ELF-1 (cell line): Measurements from ENCODE around the gene UBQLN3.

Experiments
- DNase-seq: peaks from one replicate; pipeline ENCODE4 v3.0.0-alpha.2; 2016; ENCODE audit warnings: low read depth, low spot score

UBQLN3 gene

DNA sequence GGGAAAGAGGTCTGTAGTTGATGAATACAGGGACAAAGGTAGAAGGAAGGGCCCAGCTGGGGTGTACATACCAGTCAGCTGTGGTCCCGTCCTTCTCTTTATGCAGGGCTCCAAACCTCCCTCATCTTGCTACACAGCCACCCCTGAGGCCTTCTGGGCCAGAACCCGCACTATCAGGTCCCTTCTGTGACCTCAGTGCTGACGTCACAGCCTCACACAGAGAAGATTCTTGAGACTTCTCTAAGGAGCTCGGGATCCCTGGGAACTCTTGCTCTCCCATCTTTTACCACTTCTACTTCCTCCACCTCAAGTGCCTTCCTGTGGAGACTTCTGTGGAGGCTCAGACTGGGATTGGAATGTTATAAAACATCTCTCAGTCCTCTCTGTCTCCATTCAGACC lies at the start of gene UBQLN3:
TSS of gene UBQLN3 (minus strand) at position 155 of the 400 bp plus-strand sequence. CDS start 399 bp downstream, outside the sequence.
- no peak for DNase-seq

DNA sequence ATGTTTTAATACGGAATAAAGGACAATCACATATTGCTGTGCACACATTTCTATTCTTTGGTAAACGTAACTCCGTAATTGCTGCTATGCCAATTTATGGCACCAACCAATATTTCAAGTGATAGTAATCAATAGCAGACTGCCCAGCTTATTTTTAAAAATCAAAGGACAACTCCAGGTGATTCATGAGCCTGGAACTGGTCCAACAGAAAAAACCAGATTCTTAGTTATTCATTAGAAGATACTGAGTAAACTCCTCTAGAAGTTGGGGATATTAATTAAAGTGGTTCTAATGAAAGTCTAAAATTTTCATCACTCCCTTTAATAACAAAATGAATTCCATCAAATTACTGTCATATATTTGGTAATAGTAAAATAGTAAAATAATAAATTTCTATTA lies 48.0 kb upstream of the UBQLN3 start:
- DNase-seq: no peak

DNA sequence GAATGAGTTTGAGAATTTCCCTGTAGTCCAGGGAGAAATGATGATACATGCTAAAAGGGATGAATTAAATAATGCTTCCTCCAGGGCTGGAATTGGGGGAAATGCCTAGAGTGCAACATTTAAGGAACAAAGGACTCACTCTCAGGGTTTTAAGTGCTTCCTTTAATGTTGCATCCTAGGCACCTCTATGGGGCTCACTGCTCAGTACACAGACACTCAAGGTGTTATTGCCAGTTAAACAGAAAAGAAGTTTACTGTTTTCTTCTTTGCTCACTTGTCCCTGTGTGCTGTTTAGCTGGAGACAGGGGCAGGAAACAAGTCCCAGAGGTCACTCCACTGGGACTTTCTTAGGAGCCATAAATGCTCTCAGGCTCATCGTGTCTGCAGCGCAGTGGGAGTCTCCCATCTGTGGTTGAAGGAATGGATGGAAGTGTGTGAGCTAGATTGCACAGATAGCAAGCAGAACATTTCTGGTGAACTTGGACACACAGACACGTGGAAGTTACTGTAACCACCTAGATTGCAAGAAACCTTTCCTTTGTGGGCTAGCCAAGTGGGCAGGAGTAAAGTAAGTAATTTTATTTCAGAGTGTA lies 46.9 kb upstream of the UBQLN3 start:
- no peak for DNase-seq

DNA sequence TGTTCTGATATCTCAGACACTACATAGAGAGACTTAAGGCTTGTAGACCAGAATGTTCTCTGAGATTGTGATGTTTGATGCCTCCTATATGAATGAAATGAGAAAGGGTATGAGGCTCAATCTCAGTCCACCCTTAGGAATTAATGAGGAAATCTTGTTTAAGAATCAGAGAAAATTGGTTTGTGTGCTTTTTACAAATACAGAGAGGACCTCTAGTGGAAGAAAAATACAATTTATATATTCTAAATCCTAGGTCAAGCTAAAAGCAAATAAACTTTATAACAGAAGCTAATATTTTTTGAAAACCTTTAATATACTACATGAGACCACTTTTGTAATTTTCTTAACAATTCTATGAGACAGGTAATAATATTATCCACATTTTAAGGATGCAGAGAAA lies 43.6 kb upstream of the UBQLN3 start:
- no peak for DNase-seq

DNA sequence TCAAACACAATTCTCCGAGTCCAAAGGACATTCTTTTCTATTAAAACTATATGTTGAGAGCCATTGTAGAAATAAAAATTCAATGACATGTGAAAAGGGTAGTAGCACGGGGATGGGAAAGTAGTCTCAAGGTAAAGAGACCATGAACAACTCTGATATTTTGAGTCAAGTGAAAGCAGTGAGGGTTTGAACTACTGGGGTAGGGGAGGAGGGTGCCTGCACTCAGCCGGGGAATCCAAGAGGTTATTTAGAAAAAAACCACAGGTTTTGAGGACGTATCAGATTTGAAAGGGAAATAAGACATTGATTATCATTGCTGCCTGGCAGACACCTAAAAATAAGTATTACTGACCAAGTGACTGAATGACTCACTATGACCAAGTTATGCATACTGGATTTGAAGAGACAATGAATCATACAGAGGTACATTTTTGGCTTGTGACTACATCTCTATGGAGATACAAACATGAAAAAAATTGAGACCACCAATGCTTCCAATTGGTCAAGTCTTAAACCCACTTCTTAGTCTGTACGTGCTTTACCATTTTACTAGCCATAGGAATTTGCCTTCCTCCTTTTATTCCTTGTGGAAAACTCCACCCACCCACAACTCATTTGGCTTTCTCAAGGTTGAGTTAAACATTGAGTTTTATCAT lies 40.8 kb upstream of the UBQLN3 start:
- DNase-seq: no peak

DNA sequence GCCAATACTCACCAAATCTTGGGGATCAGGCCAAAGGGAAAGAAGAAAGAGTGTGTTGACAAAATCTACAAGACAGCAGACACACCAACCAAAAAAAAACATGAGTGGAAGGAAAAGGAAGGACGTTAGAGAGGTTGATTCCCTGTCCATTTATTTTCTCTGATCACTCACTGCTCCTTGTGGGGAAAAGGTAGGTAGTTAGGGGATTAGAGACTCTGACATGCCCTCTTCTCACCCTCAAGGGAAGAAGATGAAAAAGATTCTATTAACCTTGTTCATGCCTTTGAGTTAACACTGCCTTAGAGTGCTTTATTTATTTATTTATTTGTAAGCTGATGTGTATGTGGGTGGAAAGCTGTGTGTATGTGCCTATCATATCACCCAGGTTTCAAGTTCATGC lies 38.7 kb upstream of the UBQLN3 start, which contains the start of gene OR52H1:
TSS of gene OR52H1 (minus strand) at position 101 of the 400 bp plus-strand sequence. CDS start 3,035 bp downstream, outside the sequence.
- DNase-seq: no peak

DNA sequence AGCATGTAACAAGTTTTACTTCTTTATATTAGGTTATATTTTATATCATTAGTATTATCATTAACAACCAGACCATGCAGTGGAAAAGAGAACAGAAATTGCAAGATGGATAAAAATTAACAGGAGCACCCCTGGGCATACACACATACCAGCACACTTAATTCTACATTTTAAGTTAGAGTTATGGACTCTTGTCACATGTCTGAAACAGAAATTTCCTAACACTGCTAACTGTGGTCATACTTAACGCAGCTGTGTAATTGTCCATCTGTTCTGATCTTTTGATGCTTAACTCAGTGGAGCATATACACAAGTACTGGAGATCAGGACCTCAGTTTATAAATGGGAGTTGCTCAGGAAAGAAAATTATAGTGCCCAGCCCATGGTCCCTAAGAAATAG lies 38.2 kb upstream of the UBQLN3 start:
- DNase-seq: no peak

DNA sequence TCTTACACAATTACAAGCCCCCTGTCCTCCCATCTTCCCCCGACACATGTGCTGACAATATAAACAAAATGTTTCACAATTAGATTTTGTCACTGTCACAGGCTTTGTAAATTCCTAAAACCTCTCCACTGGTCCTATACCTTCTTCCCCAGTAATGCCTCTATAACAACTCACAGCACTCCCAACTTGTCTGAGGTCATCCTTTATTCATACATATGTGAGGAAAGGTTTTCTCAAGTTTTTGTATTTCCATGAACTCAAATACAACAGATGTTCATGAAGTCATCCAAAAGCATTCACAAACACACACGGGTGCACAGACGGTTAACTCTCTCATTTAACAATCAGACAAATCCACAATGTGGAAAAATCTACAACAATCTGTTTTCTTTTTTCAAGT lies 36.7 kb upstream of the UBQLN3 start:
- no peak for DNase-seq

DNA sequence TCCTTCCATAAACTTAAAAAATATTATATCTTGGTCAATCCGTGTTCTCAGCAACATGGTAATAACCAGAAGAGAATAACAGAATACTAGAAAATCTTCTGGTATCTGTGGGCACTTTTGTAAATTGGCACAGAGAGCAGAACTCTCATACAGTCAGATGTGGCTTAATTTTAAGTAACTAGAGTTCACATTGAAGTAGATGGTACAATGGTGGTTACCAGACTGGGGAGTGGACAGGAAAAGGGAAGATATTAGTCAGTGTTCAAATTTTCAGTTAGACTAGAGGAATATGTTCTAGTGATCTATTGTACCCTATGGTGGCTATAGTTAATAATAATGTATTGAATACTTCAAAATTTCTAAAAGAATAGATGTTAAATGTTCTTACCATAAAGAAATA lies 31.7 kb upstream of the UBQLN3 start:
- no peak for DNase-seq

DNA sequence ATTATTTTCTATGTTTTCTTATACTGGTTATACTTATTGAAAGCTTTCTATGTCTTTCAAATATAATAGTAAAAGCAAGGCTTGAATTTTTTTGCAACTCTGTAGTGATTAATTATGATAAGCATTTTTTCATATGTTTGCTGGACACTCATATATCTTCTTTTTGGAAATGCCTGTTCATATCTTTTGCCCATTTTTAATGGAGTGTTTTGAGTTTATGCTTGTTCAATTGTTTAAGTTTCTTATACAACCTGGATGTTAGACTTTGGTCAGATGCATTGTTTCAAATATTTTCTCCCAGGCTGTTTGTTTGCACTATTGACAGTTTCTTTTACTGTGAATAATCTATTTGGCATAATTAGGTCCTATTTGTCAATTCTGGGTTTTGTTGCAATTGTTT lies 26.7 kb upstream of the UBQLN3 start:
- no peak for DNase-seq

DNA sequence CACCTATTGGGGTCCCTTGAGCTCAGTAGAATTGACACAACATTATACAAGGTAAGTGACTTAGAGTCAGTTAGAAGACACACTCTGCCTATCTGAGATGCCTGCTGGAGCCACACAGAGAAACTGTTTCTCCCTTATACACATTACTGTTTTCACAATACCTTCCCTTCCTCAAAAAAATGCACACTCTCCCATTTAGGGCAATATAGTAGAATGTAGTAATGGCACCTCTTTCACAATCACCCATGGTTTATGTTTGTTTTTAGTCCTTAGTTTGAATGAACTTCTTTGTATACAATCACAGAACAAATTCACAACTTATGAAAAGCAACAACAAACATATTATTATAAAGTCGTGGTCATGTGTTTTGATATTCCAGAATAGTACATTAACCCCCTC lies 24.3 kb upstream of the UBQLN3 start:
- DNase-seq: no peak

DNA sequence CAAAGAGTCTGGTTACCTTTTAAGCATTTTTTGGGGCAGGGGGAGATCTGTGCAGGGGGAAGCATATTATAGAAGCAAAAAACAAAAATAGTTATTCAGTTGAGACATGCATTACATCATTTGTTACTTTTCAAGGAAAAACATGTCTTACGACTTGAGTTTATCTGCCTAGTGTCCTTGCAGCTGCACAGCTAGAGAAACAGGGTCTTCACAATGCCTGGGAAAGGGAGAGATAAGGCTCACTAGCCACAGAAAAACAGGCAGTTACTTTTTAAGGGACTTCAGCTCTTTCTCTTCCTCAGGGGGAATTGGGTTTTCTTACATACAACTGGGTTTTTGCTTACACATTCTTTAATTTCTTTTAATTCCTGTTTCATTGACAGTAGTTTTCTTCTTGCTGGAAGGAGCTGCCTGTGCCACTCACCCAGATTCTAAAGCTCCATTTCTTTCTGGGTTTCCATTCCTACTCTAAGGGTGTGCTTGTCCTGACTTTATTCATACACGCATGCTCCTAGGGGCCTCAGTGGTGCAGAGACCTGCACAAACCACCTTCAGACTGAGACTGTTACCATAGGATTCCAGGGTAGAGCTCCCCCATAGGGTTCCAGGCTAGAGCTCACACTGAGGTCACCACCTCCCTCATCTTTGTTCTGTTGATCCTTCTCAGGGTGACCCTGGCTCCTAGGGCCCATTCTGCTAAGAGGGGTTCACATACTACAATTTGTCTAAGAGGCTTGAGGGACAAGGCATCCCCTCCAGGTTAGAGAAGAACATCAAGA lies 21.5 kb upstream of the UBQLN3 start:
- no peak for DNase-seq

DNA sequence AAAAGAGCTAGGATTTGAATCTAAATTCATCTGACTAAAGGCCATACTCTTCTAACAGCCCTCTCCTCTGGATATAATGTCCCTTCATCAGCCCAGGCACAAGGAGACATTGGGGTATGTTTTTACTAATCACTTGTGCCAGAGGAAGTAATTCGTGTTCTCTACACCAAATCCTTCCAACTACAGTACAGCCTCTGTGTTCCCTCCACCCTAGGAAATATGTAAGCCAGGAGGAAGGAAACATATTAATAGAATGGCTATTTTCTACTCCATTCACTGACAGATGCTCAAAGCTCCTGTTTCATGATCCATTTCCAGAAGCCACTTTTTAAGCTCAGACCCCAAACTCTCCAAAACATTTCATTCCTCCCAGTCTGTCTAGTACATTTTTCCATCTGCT lies 18.7 kb upstream of the UBQLN3 start:
- DNase-seq: no peak

DNA sequence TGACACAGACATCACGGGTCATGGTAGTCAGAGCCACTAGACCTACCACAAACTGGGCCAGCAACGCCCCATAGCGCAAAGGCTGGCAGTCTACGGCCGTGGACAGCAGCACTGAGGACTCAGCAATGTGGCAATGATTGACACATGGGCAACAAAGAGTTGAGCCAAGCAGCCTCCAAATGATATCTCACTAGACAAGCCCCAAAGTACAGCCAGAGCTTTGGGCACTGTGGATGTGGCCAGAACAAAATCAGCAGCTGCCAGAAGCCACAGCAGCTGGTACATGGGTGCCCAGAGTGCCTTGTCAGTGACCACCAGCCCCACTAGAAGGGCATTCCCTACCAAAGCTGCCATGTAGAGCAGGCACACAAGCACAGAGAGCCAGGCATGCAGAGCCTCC lies 18.0 kb upstream of the UBQLN3 start:
- no peak for DNase-seq

DNA sequence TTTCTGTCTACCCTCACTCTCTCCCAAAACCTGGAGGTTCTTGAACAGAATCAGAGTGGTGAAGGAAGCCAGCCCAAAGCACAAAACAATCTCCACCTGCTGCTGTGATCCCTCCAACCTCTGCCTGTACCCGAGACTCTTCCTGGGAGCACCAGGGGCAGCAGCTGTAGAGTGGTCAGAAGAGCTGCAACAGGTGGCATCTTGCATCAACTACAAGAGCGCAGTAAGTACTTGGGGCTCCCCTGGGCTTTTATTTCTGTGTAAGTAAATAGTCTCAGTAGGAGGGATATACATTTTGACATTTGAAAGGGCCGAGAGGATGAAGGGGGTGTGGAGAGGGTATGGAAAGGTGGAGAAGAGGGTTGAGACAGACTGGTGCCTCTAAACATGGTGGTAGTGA lies 15.0 kb upstream of the UBQLN3 start:
- DNase-seq: no peak

DNA sequence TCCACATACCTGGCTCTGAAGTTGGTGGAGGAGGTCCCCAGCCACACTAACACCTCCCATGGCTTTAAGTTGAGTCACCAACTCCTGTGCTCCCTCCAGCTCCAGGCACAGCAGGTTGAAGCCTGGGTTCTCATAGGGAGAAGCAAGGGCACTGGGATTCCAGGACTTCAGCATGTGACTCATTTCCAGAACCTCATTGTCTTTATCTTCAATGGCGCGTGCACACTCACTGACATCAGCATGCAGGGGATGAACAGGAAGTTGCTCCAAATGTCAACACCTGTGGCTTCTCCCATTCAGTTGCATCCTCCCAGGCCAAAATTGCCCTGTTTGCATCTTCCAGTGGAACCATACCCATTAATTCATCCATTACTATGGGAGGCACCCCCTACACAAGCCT lies 12.6 kb upstream of the UBQLN3 start:
- no peak for DNase-seq

DNA sequence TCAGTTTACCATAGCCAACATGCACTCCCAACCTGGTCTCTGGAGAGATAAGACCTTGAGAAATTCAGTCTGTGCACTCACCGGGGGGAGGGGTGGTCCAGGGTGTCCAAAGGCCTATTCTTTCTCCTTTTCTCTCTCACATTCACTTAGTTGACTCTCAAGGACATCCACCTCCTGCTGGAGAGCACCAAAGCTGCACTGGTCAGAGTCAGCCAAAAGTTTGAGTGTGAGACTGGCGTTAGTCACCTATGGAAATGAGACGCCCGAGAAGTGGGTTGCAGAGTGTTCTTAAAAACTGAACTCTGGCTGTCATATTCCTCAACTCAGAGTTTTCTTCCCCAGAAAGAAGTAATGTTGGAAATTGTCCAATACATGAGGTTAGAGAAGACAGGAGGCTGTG lies 11.8 kb upstream of the UBQLN3 start:
- DNase-seq: no peak

DNA sequence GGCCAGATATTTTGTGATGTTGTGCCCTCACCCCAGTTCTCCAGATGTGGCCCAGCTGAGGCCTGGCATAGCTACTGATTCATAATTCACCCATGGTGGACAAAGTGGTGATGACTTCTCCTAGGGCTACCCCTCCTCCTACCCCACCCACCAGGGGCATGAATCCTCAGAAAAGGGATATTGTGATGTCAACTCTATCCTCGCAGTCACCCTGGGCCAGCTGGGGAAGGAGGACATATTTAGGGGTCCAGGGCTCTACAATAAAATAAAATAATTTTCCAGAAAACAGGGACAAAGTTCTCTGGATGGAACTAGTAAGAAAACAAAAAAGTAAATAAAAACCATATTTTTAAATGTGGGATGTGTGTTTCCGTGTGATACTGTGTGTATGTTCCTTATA lies 6.8 kb upstream of the UBQLN3 start, which contains the start of gene UBQLNL:
TSS of gene UBQLNL (minus strand) at position 101 of the 400 bp plus-strand sequence. CDS start 258 bp downstream, outside the sequence.
- no peak for DNase-seq

DNA sequence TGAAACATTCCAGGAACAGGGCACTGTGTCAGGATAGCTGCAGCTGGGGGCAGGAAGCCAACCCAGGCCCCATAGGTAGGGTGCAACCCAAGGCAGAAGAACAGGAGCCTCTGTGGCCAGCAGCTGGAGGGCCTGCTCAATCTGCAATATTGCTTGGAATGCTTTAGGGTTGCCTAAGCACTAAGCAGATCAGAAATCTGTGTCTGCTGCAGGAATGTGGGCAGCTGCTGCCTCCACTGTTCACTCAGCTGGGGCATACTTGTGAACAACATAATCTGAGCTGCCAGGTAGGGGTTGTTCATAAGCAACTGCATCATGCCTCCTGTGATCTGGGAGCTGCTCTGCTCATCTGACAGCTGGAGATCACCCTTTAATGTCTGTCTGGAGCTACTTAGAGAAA lies 5.1 kb upstream of the UBQLN3 start:
- no peak for DNase-seq

DNA sequence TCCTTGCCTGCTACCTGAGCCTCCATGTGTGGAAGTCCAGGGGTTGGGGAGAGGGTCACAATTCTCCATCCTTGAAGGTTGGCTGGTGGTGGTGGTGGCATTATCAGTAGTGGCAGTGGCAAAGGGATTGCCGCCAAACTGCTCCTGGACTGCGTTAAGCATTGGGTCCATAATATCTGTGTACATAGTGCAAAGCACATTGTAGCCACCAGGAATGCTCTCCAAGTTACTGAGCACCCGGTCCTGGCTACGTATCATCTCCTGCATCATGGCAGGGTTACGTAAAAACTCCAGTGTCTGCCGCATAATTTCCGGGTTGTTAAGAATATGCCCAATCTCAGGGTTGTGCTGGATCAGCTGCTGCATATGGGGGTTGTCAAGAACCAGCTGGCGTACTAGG lies 1.2 kb downstream of the UBQLN3 start:
- DNase-seq: no peak

DNA sequence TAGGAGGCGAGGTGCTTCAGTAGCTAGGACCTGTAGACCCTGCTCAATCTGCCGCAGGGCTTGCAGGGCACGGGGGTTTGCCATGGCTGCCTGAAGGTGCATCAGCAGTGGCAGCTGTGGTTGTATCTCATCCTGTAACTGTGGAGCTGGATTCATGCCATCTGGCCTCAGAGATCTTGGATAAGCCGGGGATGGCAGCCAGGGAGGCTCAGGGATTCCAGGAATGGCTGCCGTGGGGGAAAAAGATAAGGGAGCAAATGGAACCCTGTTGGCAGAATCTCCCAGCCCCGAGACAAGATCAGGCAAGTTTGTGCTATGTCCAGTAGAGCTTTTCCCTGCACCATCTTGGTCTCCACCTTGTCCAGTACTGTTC lies 1.8 kb downstream of the UBQLN3 start:
- DNase-seq: no peak

DNA sequence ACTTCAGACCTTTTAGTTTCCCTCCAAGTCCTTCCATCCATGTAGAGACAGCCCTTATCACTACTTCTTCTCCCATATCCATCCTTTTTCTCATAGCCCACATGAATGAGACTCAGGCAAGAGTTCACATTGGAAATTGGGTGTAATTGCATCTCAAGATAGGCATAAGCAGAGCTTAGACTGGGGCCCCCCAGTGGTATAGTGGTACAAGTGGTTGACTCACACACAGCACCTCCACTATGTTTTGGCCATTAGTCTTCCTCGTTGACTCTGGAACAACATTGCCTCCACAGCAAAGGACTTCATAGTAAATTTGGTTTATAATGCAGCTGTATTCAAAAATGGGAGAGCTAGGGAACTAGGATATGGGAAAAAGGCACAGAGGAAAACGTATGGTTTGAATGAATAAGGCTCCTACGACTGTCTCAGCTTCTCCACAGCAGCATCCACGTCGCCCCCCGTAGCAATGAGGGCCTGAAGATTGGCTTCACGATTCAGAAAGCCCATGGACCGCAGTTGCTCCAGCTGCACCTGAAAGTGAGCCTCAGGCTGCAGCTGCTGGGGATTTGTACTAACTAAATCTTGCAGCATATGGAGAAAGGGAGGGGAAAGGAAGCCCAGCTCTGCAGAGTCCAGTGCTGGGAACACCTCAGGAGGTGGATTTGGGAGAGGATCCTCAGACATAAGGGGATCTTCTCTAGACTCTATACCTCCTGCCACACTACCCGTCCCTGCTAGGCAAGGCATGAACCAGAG lies 2.4 kb downstream of the UBQLN3 start:
- DNase-seq: no peak
